Activated T-helper 1 cell treated with Interleukin-2 at 50 U/mL for 16 hours (primary cell): ENCODE measurements around the gene GRK6.
"Not testable (repeated sequence)": the region's sequence is repeated elsewhere in the genome, so short reads cannot be mapped to it uniquely, and the experiment has no call there.

Source experiments
- DNase-seq: peaks from one replicate; pipeline ENCODE4 v3.0.0-alpha.2; 2020; ENCODE audit warnings: low read depth

Gene GRK6

DNA sequence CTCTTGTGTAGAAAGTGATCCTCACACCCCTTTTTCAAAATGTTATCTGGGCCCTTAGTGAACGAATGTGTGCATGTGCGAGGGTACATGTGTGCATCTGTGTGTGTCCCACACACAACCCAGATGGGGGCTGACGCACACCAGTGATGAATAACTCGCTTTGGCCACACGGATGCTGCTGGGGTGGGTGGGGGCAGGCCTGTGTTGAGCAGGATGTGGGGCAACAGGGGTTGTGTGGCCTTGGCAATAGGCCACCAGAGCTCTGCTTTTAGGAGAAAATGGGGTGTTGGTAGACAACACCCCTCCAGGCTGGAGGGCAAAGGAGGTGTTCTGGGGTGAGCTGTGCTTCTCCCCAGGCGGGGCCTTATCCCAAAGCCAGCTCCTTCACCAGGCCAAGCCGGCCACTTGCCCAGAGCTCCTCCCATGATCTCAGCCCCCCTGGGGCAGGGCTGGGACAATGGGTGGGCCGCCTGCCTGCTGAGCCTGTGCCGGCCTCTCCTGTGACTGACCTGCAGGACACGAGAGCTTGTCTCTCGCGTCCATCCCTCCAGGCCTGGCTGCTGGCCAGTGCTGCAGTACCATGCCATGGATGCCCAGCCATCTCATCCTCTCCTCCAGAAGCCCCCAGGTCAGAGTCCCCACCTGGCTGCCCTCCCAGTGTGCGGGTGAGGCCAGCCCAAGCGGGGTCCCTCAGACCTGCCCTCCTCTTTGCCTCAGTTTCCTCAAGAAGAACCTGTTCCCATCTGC, 45.3 kb downstream of the GRK6 start:
- no peak for DNase-seq

DNA sequence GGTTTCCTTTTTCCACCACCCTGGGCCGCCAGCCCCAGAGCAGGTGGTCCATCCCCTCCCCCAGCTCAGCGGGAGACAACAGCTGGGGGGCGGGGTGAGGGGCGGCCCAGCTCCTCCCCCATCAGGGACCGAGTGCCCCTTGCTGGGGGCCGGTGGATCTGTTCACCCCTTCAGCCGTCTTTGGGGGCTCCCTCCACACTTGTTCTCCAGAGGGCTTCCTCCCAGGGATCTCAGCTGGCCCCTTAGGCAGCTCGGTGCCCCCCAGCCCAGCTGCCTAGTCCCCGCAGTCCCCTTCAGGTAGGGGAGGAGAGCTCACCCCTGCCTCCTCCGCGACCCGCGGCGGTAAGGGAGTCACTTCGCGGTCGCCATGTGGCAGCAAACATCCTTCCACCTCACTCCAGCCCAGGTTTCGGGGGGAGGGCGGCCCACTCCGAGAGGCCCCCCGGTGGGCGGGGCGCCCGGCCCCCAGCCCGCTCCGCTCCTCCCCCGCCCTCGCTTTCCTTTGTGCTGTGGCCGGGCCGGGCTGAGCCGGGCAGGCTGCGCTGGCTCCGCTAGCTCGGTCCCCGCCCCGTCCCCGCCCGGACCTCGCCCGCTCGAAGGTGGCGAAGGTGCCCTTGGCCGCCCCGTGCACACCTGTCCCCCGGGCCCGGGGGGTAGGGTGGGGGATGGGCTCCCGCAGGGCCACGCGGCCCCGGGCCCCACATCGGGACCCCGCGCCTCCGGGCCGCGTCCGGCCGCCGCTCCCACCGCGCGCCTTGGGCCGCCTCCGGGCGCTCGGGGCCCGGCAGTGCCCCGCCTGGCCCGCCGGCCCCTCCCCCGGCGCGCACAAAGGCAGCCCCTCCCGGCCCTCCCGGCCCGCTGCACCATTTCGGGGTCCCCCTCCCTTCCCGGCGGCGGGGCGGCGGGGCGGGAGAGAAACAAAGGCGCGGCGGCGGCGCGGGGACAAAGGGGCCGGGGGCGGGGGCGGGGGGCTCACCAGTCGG, 46.3 kb downstream of the GRK6 start:
- peak; percentile 18 for DNase-seq

GRCh38 chr5:177473443-177474001, 47.0 kb downstream of the GRK6 start, which contains the start of gene DBN1:
Gene DBN1, minus strand, starts transcription at chr5:177473634. Its CDS starts 113 bp downstream, at chr5:177473521.
- no peak for DNase-seq

- no peak for DNase-seq
These were observed 47.6 kb downstream of the GRK6 start for GRCh38 chr5:177474002-177474476.

DNA sequence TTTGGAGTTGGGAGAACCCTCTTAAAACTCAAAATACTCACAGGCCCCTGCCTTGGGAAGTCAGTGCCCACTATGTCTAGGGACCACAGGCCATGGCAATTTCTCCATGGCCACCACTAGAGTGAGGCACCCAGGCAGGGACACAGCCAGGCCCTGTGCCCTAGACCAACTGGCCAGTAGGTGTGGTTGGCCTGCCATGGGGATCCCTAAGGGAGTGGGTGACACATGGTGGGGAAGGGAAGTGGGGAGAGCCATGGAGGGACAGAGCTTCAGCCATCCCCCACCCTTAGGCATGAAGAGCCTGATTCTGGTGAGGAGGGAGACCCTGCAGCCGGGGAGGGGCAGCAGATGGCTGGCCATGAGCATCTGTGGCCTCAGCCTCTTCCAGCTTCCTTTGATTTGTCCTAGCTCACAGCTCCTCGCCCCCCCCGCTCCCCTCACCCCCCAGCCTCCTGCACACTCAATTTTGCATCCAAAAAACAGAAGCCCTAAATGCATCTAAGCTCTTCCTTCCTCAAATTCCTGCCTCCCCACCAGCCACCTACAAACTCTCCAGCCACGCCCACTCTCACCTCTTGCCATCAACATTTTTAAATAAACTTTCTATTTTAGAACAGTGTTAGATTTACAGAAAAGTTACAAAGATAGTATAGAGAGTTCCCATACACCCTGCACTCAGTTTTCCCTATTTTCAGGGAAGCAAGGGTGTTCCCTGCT, 48.5 kb downstream of the GRK6 start:
- no peak for DNase-seq

- no peak for DNase-seq
These were observed 49.3 kb downstream of the GRK6 start for GRCh38 chr5:177475563-177476427.

DNA sequence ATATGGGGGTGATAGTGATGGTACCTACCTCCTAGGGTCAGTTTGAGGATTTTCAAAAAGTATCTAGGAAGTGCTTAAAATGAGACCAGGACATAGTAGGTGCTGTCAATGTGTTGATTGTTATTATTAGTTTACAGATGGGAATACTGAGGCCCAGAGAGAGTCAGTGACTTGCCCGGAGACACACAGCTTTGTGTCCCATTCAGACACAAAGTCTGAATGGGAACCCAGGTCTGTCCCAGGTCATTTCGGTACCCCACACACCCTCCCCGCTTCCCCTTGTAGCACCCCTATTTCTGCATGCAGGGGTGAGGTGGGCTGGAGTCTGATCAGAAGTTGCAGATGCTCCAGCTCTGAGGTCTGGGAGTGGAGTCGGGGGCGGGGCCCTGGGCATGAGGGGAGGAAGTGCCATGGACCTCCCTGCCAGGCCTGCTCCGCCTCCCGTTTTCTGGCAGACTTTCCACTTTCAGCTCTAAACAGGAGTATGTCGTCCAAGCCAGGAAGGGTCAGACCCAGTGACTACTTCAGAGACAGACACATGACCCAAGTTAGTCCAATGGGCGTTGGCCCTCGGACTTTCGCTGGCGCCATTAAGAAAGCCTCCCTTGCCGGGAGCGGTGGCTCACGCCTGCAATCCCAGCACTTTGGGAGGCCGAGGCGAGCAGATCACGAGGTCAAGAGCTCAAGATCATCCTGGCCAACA, 50.2 kb downstream of the GRK6 start:
- DNase-seq = no peak

- no peak for DNase-seq
These were observed 51.4 kb downstream of the GRK6 start for GRCh38 chr5:177477701-177478477.

DNA sequence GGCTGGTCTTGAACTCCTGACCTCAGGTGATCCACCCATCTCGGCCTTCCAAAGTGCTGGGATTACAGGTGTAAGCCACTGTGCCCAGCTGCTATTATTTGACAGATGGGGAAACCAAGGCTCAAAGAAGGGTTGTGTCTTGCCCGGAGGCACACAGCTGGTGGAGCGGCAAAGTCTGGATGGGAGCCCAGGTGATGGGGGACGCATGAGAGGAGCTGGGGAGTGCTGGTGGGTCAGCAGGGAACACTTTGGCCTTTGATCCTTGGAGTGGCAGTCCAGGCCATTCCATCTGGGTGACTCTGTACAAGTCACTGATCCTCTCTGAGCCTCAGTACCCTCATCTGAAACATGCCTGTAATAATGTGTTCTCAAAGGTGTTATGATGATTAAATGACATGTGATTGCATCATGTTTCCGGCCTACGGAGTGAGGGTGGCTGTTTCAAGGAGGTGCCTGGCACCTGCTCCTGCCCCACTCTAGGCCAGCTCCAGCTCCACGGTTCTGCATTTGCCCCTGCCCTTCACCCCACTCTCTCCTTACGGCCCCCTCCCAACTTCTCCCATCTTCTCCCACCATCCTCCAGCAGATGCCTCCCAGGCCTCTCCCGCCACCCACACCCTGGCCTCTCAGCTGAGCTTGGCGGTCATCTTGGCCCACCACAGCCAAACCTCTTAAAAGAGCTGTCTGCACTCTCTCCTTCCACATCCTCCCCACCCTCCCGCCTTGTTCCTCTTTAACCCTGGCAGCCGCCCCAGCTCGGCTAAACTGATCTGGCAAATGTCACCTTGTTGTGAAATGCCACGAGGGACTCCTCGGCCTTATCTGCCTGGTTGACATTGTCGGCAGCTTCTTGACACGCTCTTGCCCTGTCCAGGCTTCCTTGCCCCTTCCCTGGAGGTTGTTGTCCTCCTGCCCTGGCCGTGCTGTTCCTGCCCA, 52.5 kb downstream of the GRK6 start:
- no peak for DNase-seq

DNA sequence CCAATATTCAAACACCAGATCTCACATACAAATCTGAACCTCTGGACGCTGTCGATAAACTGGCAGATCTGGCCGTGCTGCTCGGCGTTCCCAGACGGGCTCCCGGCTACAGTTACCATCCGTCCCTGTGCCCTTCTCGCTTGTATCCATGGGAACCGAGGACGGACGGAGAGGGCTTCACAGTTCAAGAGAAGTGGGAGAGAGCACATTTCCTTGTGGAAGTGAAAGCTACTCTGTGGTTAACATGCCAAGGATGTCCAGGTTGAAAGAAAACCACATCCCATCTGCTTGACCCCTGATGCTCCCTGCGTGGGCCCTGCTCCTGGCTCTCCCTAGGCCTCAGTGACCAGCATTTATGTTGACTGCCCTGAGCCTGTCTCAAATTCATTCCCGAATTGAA, 53.3 kb downstream of the GRK6 start:
- DNase-seq = no peak

DNA sequence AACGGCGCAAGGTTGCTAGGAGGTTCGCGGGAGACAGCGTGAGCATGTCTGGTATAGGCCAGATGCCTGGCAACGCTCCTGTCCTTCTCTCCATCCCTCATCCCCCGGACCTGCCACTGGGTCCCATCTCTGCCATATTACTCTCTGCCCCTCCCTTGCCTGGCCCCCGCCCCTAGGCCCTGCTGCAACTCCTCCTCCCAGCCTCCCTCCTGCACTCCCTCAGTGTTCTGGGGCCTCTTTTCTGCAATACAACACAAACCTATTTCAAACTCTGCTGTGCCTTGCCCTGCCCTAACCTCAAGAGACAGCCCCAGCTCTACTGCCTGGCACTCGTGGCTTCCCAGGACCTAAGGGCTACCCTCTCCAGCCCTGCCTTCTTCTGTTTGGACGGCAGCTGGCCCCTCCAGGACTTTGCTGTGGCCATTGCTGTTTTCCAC, 55.9 kb downstream of the GRK6 start:
- no peak for DNase-seq

- DNase-seq = no peak
These were observed 56.6 kb downstream of the GRK6 start for GRCh38 chr5:177483042-177483441.

- no peak for DNase-seq
These were observed 57.8 kb downstream of the GRK6 start for GRCh38 chr5:177483994-177484901.

DNA sequence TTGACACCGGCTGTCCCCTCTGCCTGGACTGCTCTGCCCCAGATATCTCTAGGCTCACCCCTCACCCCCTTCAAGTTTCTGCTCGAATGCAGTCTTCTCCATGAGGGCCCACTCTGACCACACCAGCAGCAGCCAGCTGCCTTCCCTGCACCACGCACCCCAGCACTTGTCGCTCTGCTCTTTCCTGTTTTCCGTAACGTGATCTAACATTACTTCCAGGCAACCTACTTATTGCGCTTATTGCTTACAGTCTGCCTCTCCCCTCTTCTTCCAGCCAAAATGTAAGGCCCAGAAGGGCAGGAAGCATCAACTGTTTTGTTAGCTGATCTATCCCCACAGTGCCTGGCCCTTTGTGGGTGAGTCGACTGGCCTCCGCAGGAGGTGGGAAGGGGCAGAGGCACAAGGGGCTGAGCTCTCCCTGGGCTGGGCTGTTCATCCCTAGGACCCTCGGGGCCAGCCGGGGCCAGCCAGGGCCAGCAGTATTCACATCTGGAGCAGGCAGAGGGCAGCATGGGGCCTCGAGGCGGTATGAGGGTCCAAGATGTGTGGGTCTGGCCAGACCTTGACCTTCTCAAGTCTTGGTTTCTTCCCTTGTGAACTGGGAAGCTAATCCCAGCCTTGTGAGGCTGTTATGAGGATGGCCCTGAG, 58.5 kb downstream of the GRK6 start:
- no peak for DNase-seq

- DNase-seq = not testable (repeated sequence)
These were observed 59.3 kb downstream of the GRK6 start for GRCh38 chr5:177485753-177486152.

DNA sequence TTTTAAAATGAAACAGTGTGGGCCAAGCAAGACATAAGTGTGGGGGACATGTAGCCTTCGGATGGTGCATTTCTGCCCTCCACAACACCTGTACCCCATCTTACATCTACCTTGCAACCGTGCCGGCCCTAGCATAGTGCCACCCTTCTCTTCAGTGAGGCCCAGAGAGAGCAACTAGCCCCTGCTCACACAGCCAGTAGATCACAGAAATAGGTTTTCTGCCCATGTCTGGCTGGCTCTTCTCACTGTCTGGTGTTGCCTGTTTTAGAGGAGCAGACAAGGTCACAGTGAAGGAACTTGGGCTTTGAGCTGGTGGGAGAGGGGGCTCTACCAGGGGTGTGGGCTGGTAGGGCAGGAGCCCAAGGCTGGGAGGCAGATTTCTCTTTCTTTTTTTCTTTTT, 59.8 kb downstream of the GRK6 start:
- DNase-seq = no peak

- DNase-seq = no peak
These were observed 60.7 kb downstream of the GRK6 start for GRCh38 chr5:177487144-177487543.
